ENCODE data around the gene MYO3B.
A peak's percentile ranks its signal among the peaks of the same experiment; 100 is the strongest.
"Not testable (repeated sequence)": the region's sequence is repeated elsewhere in the genome, so short reads cannot be mapped to it uniquely, and the experiment has no call there.

The MYO3B gene

DNA sequence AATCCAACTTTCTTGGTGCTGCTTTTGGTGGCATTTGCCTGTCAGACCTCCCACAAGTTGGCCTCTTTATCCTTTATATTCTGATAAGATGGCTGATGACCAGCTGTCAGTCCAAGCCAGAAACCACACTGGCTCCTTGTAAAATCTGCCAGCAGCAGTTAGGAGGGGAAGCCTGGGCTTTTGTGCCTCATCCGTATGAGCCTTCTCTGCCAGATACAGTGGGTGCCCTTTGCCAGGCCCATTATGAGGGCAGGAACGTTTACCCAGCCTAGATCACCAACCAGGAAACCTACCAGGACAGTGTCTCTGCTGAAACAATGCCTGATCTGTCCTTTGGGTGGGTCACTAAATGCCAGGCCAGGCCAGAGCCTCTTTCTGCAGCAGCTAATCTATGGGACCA, 334.3 kb downstream of the MYO3B start:
- DNase-seq (ENCODE audit: low read depth): no peak

GRCh38 chr2:170514140-170514539, 336.2 kb downstream of the MYO3B start:
- H3K4me3 ChIP-seq (ENCODE audit: low read depth, low read length): no peak overlapping the region
- DNase-seq (ENCODE audit: low read depth): no peak

More for the DNA sequence above, 334.3 kb downstream of the MYO3B start:
- no peak overlapping the region for H3K4me3 ChIP-seq (ENCODE audit: low read depth, low read length)

GRCh38 chr2:170517538-170517937, 339.6 kb downstream of the MYO3B start:
- DNase-seq (ENCODE audit: low read depth): no peak
- no peak overlapping the region for H3K4me3 ChIP-seq (ENCODE audit: low read depth, low read length)

GRCh38 chr2:170518911-170519310, 341.0 kb downstream of the MYO3B start:
- no peak overlapping the region for H3K4me3 ChIP-seq (ENCODE audit: low read depth, low read length)
- DNase-seq (ENCODE audit: low read depth): no peak

DNA sequence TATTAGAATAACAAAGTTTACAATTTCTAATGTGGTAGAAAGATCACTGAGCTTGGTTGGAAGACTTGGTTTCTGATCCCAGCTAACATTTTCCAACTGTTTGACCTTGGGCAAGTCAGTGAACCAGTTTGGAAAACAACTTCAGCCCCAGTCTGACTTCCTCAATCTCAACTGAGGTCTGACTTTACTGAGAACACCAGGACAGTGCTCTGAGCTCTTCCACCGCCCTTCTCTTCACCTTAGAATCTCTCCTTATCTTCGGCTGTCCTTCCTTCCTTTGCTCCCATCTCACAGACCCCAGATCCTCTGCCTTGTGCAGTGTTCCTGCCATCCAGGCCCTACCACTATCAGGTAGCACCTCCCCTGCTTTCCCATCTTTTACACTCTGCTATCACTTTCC, 343.4 kb downstream of the MYO3B start:
- DNase-seq (ENCODE audit: low read depth): no peak
- no peak overlapping the region for H3K4me3 ChIP-seq (ENCODE audit: low read depth, low read length)

DNA sequence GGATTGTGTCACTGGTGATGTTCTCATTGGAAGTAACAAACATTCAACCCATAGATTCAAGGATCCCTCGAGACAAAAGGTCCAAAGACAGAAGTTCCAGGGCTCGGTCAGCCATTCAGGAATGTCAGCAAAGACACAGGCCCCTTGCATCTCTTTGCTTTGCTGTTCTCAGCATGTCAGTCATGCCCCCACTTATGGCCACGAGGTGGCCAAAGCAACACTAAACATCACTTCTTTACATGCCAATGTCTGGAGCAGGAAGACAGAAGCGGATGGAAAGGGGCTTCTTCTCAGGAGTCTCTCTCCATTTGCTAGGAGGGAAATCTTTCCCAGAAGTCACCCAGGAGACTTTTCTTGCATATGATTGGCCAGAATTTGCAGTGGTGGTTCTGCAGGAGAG, 345.6 kb downstream of the MYO3B start:
- no peak overlapping the region for H3K4me3 ChIP-seq (ENCODE audit: low read depth, low read length)

GRCh38 chr2:170524828-170525565, 347.1 kb downstream of the MYO3B start:
- no peak overlapping the region for H3K4me3 ChIP-seq (ENCODE audit: low read depth, low read length)
- no peak for DNase-seq (ENCODE audit: low read depth)

More for the DNA sequence above, 345.6 kb downstream of the MYO3B start:
- DNase-seq (ENCODE audit: low read depth): no peak

DNA sequence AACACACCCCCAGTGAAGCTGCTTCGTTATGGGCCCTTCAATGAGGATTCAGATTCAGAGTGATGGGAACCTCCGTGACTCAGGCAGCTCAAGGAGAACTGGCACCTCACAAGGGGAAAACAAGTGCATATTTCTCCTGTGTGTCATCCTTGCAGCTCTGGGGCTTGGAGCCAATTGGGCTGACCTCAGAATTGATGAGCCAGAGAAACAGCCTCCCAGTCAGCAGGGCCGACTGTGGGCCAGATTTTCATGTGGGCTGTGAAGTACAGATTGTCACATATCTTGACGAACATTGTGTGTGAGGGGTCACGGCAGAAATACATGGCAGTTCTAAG, 347.6 kb downstream of the MYO3B start:
- peak; percentile 96 for DNase-seq (ENCODE audit: low read depth)

GRCh38 chr2:170530284-170530745, 352.4 kb downstream of the MYO3B start:
- peak; percentile 91 for DNase-seq (ENCODE audit: low read depth)
- no peak overlapping the region for H3K4me3 ChIP-seq (ENCODE audit: low read depth, low read length)

More for the DNA sequence above, 347.6 kb downstream of the MYO3B start:
- H3K4me3 ChIP-seq (ENCODE audit: low read depth, low read length): no peak overlapping the region

GRCh38 chr2:170530803-170531564, 353.0 kb downstream of the MYO3B start:
- DNase-seq (ENCODE audit: low read depth): no peak
- H3K4me3 ChIP-seq (ENCODE audit: low read depth, low read length): no peak overlapping the region

DNA sequence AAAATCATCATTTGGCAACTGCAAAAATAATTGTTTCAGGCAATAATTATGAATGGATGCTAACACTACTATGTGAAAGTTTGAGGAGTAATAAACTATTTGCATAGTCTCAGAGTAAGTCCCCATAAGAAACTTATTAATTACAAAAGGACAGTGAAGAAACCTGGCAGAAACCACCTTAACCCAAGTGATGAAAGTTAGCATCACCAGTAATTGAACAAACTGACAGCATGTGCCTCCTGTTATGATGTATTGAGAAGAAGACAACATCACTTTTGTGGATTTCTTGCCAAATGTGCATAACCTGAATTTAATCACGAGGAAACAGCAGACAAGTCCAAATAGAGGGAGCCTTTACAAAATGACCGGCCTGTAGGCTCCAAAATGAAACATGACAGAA, 353.9 kb downstream of the MYO3B start:
- H3K4me3 ChIP-seq (ENCODE audit: low read depth, low read length): no peak overlapping the region
- DNase-seq (ENCODE audit: low read depth): no peak

DNA sequence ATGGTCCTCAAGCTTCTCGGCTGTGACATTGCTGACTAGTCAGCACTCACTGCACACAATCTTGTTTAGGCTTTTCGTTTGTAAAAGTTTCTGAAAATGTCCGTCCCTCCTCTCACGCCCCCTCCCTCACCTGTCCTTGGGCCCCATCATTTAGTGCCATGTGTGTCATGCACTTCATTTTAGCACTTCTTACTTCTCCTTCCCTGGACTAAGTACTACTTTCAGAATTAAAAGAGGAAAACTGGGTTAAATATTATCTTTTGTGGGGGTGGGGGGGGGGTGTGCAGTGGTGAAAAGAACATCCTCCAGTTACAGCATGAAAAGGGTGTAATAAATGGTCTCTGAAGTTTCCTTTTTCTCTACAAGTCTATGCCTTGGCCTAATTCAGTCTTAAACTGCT, 355.2 kb downstream of the MYO3B start:
- DNase-seq (ENCODE audit: low read depth): no peak

GRCh38 chr2:170535552-170535951, 357.6 kb downstream of the MYO3B start:
- H3K4me3 ChIP-seq (ENCODE audit: low read depth, low read length): no peak overlapping the region
- no peak for DNase-seq (ENCODE audit: low read depth)

More for the DNA sequence above, 355.2 kb downstream of the MYO3B start:
- no peak overlapping the region for H3K4me3 ChIP-seq (ENCODE audit: low read depth, low read length)

- H3K4me3 ChIP-seq (ENCODE audit: low read depth, low read length): no peak overlapping the region
- DNase-seq (ENCODE audit: low read depth): no peak
Measured at GRCh38 chr2:170544817-170545216, 366.9 kb downstream of the MYO3B start.

DNA sequence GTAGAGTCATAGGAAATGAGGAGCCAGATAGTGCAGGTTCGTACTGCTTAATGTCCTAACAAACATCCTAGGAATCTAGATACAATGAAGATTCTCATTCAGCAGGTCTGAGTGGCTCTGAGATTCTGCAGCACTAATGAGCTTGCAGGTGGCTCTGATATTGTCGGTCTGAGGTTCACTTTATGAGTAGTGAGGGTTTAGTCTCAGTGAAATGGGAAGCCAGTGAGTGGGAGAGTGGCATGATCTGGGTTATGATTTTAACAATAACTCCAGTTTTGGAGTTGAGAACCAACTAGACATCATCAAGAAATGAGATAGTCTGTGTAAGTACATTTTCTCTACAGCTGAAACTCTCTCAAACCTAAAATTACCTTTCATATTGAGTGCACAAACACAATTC, 370.4 kb downstream of the MYO3B start:
- no peak for DNase-seq (ENCODE audit: low read depth)
- no peak overlapping the region for H3K4me3 ChIP-seq (ENCODE audit: low read depth, low read length)

- no peak overlapping the region for H3K4me3 ChIP-seq (ENCODE audit: low read depth, low read length)
- DNase-seq (ENCODE audit: low read depth): no peak
Measured at GRCh38 chr2:170550501-170550900, 372.6 kb downstream of the MYO3B start.

DNA sequence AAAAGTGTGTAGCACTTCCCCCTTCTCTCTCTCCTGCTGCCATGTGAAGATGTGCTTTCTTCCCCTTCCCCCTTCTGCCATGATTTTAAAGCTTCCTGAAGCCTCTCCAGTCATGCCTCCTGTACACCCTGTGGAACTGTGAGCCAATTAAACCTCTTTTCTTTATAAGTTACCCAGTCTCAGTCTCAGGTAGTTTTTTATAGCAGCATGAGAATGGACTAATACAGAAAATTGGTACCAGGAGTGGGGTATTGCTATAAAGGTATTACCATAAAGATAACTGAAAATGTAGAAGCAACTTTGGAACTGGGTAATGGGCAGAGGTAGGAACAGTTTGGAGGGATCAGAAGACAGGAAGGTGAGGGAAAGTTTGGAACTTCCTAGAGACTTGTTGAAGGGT, 374.0 kb downstream of the MYO3B start:
- not testable (repeated sequence) for DNase-seq (ENCODE audit: low read depth); H3K4me3 ChIP-seq (ENCODE audit: low read depth, low read length)

- H3K4me3 ChIP-seq (ENCODE audit: low read depth, low read length): no peak overlapping the region
- no peak for DNase-seq (ENCODE audit: low read depth)
Measured at GRCh38 chr2:170553748-170554147, 375.8 kb downstream of the MYO3B start.

- H3K4me3 ChIP-seq (ENCODE audit: low read depth, low read length): no peak overlapping the region
- DNase-seq (ENCODE audit: low read depth): peak; percentile 30
Measured at GRCh38 chr2:170554278-170554955, 376.5 kb downstream of the MYO3B start.

DNA sequence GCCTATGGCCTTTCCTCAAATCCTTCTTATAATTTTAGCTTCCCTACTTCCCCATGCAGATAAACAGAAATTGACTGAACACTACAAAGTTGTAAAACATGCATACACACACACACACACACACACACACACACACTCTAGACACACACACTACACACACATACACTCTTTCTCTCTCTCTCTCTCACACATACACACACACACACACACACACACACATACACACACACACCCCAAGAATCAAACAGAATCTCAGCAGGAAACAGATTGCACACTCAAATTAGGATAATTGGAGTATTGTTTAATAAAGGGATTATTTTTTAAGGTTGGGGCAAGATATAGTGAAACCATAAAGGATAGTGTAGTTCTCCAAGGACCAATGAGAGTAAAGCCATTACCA, 385.0 kb downstream of the MYO3B start:
- no peak overlapping the region for H3K4me3 ChIP-seq (ENCODE audit: low read depth, low read length)

More for the DNA sequence above, 385.0 kb downstream of the MYO3B start:
- no peak for DNase-seq (ENCODE audit: low read depth)
